Ishikawa (cell line): ENCODE measurements around the gene CYBC1.

Experiments
- CEBPB ChIP-seq: IDR thresholded peaks from 2 replicates; pipeline ENCODE4 v1.6.1; 2012
- CREB1 ChIP-seq: IDR thresholded peaks from 2 replicates; pipeline ENCODE4 v1.6.1; 2012; ENCODE audit warnings: low read depth
- EGR1 ChIP-seq: IDR thresholded peaks from 2 replicates; pipeline ENCODE4 v1.6.1; 2012
- EP300 ChIP-seq: IDR thresholded peaks from 2 replicates; pipeline ENCODE4 v1.6.1; 2012; ENCODE audit warnings: borderline replicate concordance
- FOXM1 ChIP-seq: IDR thresholded peaks from 2 replicates; pipeline ENCODE4 v1.6.1; 2012; ENCODE audit warnings: low read depth, borderline replicate concordance
- MAX ChIP-seq: IDR thresholded peaks from 2 replicates; pipeline ENCODE4 v1.6.1; 2012
- NFIC ChIP-seq: IDR thresholded peaks from 2 replicates; pipeline ENCODE4 v1.6.1; 2012
- RAD21 ChIP-seq: IDR thresholded peaks from 2 replicates; pipeline ENCODE4 v1.6.1; 2012; ENCODE audit warnings: low read depth
- TAF1 ChIP-seq: IDR thresholded peaks from 2 replicates; pipeline ENCODE4 v1.6.1; 2012; ENCODE audit warnings: low read depth, mild to moderate bottlenecking
- TCF12 ChIP-seq: IDR thresholded peaks from 2 replicates; pipeline ENCODE4 v1.6.1; 2012; ENCODE audit warnings: low read depth
- TEAD4 ChIP-seq: IDR thresholded peaks from 2 replicates; pipeline ENCODE4 v1.6.1; 2012
- USF1 ChIP-seq: IDR thresholded peaks from 2 replicates; pipeline ENCODE4 v1.6.1; 2012
- YY1 ChIP-seq: IDR thresholded peaks from 2 replicates; pipeline ENCODE4 v1.6.1; 2012; ENCODE audit warnings: low read depth
- ZBTB7A ChIP-seq: IDR thresholded peaks from 2 replicates; pipeline ENCODE4 v1.6.1; 2012; ENCODE audit warnings: low read depth
- TF ChIP-seq, protein P1 (sequence below): IDR thresholded peaks from 2 replicates; pipeline ENCODE4 v1.6.1; 2012; ENCODE audit warnings: low read depth, mild to moderate bottlenecking

Gene CYBC1

GRCh38 chr17:82436601-82437324 lies 13.8 kb downstream of the CYBC1 start:
- no peak for TF ChIP-seq CREB1
- peak; percentile 42; the same call in 1 of the 2 replicates for TF ChIP-seq MAX
- peak; percentile 5 for TF ChIP-seq NFIC

DNA sequence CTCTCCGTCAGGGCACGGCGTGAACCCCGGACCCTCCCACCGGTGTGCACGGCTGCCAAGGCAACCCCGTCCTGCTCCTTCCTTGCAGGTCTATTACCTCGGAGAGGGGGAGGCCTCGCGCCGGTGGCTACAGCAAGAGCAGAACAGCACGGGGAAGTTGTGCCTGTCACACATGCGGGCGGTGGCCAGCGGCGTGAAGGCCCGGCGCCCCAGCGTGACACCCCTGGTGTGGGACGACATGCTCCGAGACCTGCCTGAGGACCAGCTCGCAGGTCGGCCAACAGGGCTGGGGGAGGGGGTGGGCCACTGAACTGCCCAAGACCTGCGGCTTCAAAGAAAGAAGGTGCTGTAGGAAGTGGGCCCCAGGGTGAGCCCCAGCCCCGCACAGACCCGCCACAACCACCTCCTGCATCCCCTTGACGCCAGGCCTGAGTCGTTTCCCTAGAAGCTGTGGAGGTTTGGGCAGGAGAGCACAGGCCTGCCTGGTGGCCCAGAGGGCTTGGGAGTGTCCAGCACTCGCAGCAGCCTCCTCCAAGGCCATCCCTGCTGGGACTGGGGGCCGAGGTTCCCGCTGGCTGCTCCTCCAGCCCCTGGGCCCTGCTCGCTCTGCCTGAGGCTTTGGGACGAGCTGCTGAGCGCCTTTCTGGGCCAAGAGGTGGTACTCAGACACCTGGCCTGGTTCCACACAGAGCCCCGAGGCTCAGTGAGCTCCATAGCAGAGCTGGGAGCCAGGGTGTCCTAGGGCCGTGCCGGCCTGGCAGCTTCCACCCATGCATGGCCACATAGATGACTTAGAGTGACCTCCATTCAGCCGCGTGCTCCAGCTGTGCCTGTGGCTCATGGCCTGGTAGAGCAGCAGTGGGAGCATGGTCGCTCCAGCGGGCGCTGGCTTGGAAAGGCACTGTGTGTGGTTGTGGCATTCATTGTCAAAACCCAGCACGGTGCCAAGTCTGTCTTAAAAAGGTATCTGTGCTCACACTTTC lies 14.7 kb downstream of the CYBC1 start:
- TF ChIP-seq NFIC (peak; percentile 62), RAD21 (no peak), EP300 (peak; percentile 73), TCF12 (peak; percentile 69), CEBPB (no peak), YY1 (peak; percentile 45; the same call in 1 of the 2 replicates), MAX (peak; percentile 87)

- TF ChIP-seq EGR1 (no peak), NFIC (no peak), CEBPB (no peak), YY1 (no peak)
Measured at GRCh38 chr17:82435103-82435502, 15.4 kb downstream of the CYBC1 start.

DNA sequence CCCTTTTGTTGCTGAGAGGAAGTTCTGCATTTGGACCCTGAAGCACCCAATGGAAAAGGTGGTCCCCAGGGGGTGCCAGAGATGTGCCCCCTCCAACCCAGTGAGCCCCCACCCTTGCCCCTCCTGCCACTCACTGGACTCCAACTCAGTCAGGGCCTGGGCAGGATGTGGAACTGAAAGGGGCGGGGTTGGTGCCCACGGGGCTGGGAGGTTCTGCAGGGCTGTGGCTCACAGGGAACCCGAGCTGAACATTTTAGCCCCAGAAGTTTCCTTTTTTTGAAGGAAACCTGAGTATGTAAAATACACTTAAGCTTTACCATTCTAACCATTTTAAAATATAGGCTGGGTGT lies 16.4 kb downstream of the CYBC1 start:
- TF ChIP-seq EP300, result no peak

DNA sequence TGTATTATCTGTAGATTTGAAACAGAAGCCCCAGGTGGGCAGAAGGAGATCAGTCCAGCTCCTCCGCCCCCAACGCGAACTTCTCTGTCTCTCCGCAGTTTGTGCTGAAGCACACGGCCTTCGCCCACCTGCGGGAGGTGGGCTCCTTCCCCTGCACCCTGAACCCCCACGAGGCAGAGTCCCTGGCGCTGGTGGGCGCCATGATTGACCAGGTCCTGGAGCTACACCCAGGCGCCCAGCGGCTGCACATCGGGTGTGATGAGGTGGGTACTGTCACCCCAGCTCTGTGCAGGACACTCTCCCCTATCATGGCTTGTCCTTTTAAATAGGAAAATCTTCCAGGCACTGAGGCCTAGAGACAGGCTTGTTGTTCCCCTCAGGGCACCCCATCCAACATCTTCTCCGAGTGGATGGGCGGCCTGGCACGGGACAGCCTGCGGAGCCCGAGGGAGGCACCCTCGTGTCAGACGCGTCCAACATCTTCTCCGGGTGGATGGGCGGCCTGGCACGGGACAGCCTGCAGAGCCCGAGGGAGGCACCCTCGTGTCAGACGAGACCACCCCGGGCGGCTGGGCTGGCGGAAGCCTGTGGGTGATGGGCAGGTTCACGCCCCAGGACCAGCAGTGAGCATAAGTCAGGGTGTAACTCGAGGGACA lies 16.9 kb downstream of the CYBC1 start:
- no peak for TF ChIP-seq EP300

DNA sequence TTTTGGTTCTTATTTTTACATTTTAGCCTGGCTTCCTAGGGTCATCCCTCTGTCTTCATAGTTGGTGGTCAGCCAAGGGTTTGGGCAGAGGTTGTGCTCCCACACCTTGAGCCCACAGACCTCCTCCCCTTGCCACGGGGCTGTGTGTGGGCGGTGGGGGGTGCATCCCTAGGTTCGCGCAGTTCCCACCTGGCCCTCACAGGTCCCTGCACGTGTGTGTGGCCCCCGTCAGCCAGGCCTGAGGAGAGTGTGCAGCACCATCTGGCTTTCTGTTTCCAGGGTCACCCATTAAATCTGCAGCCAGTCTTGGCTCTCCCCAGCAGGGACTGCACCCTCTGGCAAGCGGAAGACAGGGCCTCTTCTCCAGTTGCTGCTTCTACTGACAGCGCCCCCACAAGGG lies 18.5 kb downstream of the CYBC1 start:
- no peak for TF ChIP-seq EP300
- TF ChIP-seq MAX, result no peak
- TF ChIP-seq EGR1, result no peak
- TF ChIP-seq CEBPB, result no peak
- no peak for TF ChIP-seq RAD21
- TF ChIP-seq TAF1, result no peak

DNA sequence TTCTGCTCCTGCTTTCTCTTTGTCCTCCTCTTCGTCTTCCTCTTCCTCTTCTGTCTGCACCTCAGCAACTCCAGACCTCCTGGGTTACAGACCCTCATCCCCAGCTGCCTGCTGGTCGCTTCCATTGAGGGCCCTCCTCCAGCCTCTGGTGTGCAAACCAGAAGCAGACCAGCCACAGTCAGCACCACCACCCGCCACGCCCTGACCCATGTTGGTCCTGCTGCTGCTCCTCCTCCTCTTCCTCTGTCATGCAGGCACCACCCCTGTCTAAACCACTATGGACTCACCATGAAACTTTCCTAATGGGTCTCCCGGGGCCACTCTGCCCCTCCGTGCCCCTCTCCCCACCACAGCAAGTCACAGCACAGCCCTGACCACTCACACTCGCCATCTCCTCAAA lies 20.7 kb downstream of the CYBC1 start:
- TF ChIP-seq USF1, result no peak
- TF ChIP-seq RAD21, result no peak
- no peak for TF ChIP-seq FOXM1
- no peak for TF ChIP-seq YY1
- no peak for TF ChIP-seq ZBTB7A
- TF ChIP-seq CEBPB, result no peak
- TF ChIP-seq TCF12, result no peak
- no peak for TF ChIP-seq TAF1
- TF ChIP-seq CREB1, result no peak
- TF ChIP-seq MAX, result no peak
- TF ChIP-seq NFIC, result no peak
- no peak for TF ChIP-seq EGR1
- no peak for TF ChIP-seq TEAD4
- TF ChIP-seq EP300, result no peak
- TF ChIP-seq, protein P1, sequence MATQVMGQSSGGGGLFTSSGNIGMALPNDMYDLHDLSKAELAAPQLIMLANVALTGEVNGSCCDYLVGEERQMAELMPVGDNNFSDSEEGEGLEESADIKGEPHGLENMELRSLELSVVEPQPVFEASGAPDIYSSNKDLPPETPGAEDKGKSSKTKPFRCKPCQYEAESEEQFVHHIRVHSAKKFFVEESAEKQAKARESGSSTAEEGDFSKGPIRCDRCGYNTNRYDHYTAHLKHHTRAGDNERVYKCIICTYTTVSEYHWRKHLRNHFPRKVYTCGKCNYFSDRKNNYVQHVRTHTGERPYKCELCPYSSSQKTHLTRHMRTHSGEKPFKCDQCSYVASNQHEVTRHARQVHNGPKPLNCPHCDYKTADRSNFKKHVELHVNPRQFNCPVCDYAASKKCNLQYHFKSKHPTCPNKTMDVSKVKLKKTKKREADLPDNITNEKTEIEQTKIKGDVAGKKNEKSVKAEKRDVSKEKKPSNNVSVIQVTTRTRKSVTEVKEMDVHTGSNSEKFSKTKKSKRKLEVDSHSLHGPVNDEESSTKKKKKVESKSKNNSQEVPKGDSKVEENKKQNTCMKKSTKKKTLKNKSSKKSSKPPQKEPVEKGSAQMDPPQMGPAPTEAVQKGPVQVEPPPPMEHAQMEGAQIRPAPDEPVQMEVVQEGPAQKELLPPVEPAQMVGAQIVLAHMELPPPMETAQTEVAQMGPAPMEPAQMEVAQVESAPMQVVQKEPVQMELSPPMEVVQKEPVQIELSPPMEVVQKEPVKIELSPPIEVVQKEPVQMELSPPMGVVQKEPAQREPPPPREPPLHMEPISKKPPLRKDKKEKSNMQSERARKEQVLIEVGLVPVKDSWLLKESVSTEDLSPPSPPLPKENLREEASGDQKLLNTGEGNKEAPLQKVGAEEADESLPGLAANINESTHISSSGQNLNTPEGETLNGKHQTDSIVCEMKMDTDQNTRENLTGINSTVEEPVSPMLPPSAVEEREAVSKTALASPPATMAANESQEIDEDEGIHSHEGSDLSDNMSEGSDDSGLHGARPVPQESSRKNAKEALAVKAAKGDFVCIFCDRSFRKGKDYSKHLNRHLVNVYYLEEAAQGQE, result no peak

DNA sequence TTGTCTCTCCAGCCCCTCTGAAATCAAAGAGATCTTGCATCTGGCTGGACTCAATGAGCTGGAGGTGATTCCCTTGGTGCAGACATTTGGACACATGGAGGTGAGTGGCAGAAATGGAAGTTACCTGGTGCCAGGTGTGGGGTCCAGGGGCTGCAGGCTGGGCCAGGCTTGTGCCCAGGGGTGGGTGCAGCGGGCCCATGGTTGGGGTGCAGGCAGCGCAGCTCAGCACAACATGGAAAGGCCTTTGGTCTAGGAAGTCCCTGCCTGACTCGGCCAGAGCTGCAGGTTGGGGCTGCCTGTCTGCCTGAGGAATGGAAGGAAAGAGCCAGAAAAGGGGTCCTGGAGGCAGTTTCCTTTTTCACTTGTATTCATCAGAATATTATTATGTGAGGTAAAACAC lies 22.0 kb downstream of the CYBC1 start:
- TF ChIP-seq RAD21, result no peak
